ENCODE measurements around the gene TMEM86A. TPM values are rescaled to one million over a fixed set of nuclear protein-coding genes. Genes with fewer than 3 reads are reported as not detected.
A peak's percentile ranks its signal among the peaks of the same experiment; 100 is the strongest.

The TMEM86A gene
- total and polyA plus RNA-seq, 2 of the 13 experiments (the other 11 are each of a cell fraction or from before 2014, with no cell fraction given): 0.03 to 0.07 TPM

- TF ChIP-seq ZNF318 (CRISPR knock-in tag; IDR thresholded peaks at IDR 0.05) (no peak), BHLHE40 (IDR thresholded peaks at IDR 0.05; ENCODE audit: low read length) (no peak), YEATS4 (CRISPR knock-in tag; IDR thresholded peaks at IDR 0.05; ENCODE audit: borderline replicate concordance) (no peak), CEBPG (CRISPR knock-in tag; IDR thresholded peaks at IDR 0.05) (no peak), ZNF225 (CRISPR knock-in tag; IDR thresholded peaks at IDR 0.05) (0 out of 2 replicates have a peak, but pooled peaks have one; percentile 10), FOXA3 (CRISPR knock-in tag; IDR thresholded peaks at IDR 0.05) (no peak), ZNF251 (CRISPR knock-in tag; IDR thresholded peaks at IDR 0.05) (no peak), PAX8 (CRISPR knock-in tag; IDR thresholded peaks at IDR 0.05; ENCODE audit: borderline replicate concordance) (no peak), ZNF569 (CRISPR knock-in tag; IDR thresholded peaks at IDR 0.05; ENCODE audit: borderline replicate concordance) (no peak), ZNF501 (CRISPR knock-in tag; IDR thresholded peaks at IDR 0.05) (0 out of 2 replicates have a peak, but pooled peaks have one; percentile 10), CENPT (CRISPR knock-in tag; IDR thresholded peaks at IDR 0.05; ENCODE audit: low read depth) (no peak), HMG20A (CRISPR knock-in tag; IDR thresholded peaks at IDR 0.05; ENCODE audit: borderline replicate concordance) (no peak), HES4 (CRISPR knock-in tag; IDR thresholded peaks at IDR 0.05; ENCODE audit: borderline replicate concordance) (no peak), RFX3 (CRISPR knock-in tag; IDR thresholded peaks at IDR 0.05) (no peak), ZFYVE20 (CRISPR knock-in tag; IDR thresholded peaks at IDR 0.05; ENCODE audit: borderline replicate concordance, low read depth) (no peak), ZNF850 (CRISPR knock-in tag; conservative IDR thresholded peaks at IDR 0.05) (no peak), ZMYM2 (CRISPR knock-in tag; IDR thresholded peaks at IDR 0.05) (no peak)
Measured at GRCh38 chr11:18720808-18721560, 22.4 kb downstream of the TMEM86A start (continued).
